Liver (tissue), 9 donors: Measurements from ENCODE around the gene LRPPRC. TPM values are rescaled to one million over a fixed set of nuclear protein-coding genes. Genes with fewer than 3 reads are reported as not detected.

Experiments
- DNase-seq: peaks from one replicate; pipeline ENCODE4 v3.0.0-alpha.2; 2017; ENCODE audit warnings: low spot score
- H3K27ac ChIP-seq, 2 donors: one replicate each; pipeline ENCODE4 v1.7.0; 2013; ENCODE audit warnings: inconsistent platforms in 2 of 2, low read length in 2 of 2, control low read depth in 1 of 2, low read depth in 1 of 2, mild to moderate bottlenecking in 1 of 2
- H3K27me3 ChIP-seq, 4 donors: one replicate each; pipeline versions ENCODE4 v1.6.1 to v1.7.0; 2013; ENCODE audit warnings: low read length in 3 of 4, inconsistent platforms in 1 of 4, mild to moderate bottlenecking in 1 of 4, moderate library complexity in 1 of 4; ENCODE audit not compliant: control insufficient read depth in 4 of 4, insufficient read depth in 4 of 4
- H3K36me3 ChIP-seq, 4 donors: one replicate each; pipeline versions ENCODE4 v1.6.1 to v1.7.0; 2013; ENCODE audit warnings: low read length in 3 of 4, mild to moderate bottlenecking in 3 of 4, low read depth in 1 of 4, moderate library complexity in 1 of 4; ENCODE audit not compliant: control insufficient read depth in 4 of 4, insufficient read depth in 3 of 4
- H3K4me1 ChIP-seq, 4 donors: one replicate each; pipeline versions ENCODE4 v1.6.1 to v1.7.0; 2013; ENCODE audit warnings: low read length in 3 of 4, mild to moderate bottlenecking in 3 of 4, moderate library complexity in 1 of 4; ENCODE audit not compliant: control insufficient read depth in 4 of 4, insufficient read depth in 4 of 4
- H3K4me3 ChIP-seq, 3 donors: one replicate each; pipeline versions ENCODE4 v1.6.1 to v1.7.0; 2013; ENCODE audit warnings: low read length in 3 of 3, control low read depth in 1 of 3, low read depth in 1 of 3, mild to moderate bottlenecking in 1 of 3
- H3K9ac ChIP-seq, 2 donors: one replicate each; pipeline ENCODE4 v1.7.0; 2013; ENCODE audit warnings: low read length in 2 of 2, mild to moderate bottlenecking in 2 of 2, moderate library complexity in 2 of 2, control low read depth in 1 of 2, low read depth in 1 of 2
- H3K9me3 ChIP-seq, 4 donors: one replicate each; pipeline versions ENCODE4 v1.6.1 to v1.7.0; 2013; ENCODE audit warnings: low read length in 3 of 4; ENCODE audit not compliant: control insufficient read depth in 4 of 4
- ATF3 ChIP-seq: IDR thresholded peaks from 2 replicates; pipeline ENCODE4 v1.6.1; 2016; ENCODE audit warnings: antibody characterized with exemption
- CTCF ChIP-seq: fragments of 150-350 bp; IDR thresholded peaks from 2 replicates; pipeline ENCODE4 v1.5.1; 2017; ENCODE audit warnings: improper control_type of control experiment, low read depth, low read length; ENCODE audit not compliant: missing input control
- EGR1 ChIP-seq, 2 donors: IDR thresholded peaks; 2 replicates each; pipeline ENCODE4 v1.6.1; 2016 to 2018; ENCODE audit warnings: antibody characterized with exemption in 2 of 2, low read depth in 2 of 2
- FOXA1 ChIP-seq: IDR thresholded peaks from 2 replicates; pipeline ENCODE4 v1.6.1; 2016; ENCODE audit warnings: antibody characterized with exemption
- GABPA ChIP-seq, 2 donors: IDR thresholded peaks in 1 of 2; conservative IDR thresholded peaks in 1 of 2; 2 replicates each; pipeline ENCODE4 v1.6.1; 2016; ENCODE audit warnings: antibody characterized with exemption in 2 of 2, mild to moderate bottlenecking in 1 of 2, moderate library complexity in 1 of 2
- HNF4A ChIP-seq, 2 donors: conservative IDR thresholded peaks; 2 replicates each; pipeline ENCODE4 v1.6.1; 2016; ENCODE audit warnings: antibody characterized with exemption in 2 of 2, mild to moderate bottlenecking in 2 of 2
- JUND ChIP-seq, 2 donors: IDR thresholded peaks; 2 replicates each; pipeline ENCODE4 v1.6.1; 2016; ENCODE audit warnings: antibody characterized with exemption in 2 of 2
- MAX ChIP-seq: IDR thresholded peaks from 2 replicates; pipeline ENCODE4 v1.6.1; 2016; ENCODE audit warnings: antibody characterized with exemption
- NR2F2 ChIP-seq: IDR thresholded peaks from 2 replicates; pipeline ENCODE4 v1.6.1; 2016; ENCODE audit warnings: antibody characterized with exemption
- RAD21 ChIP-seq, 2 donors: IDR thresholded peaks; 2 replicates each; pipeline ENCODE4 v1.6.1; 2016; ENCODE audit warnings: antibody characterized with exemption in 2 of 2, mild to moderate bottlenecking in 2 of 2
- REST ChIP-seq: IDR thresholded peaks from 2 replicates; pipeline ENCODE4 v1.6.1; 2016; ENCODE audit warnings: antibody characterized with exemption, mild to moderate bottlenecking
- RXRA ChIP-seq, 2 donors: IDR thresholded peaks; 2 replicates each; pipeline ENCODE4 v1.6.1; 2017 to 2018; ENCODE audit warnings: antibody characterized with exemption in 2 of 2, mild to moderate bottlenecking in 1 of 2
- SP1 ChIP-seq: IDR thresholded peaks from 2 replicates; pipeline ENCODE4 v1.6.1; 2018; ENCODE audit warnings: antibody characterized with exemption, mild to moderate bottlenecking
- TAF1 ChIP-seq: conservative IDR thresholded peaks from 2 replicates; pipeline ENCODE4 v1.6.1; 2016; ENCODE audit warnings: antibody characterized with exemption, mild to moderate bottlenecking
- YY1 ChIP-seq: IDR thresholded peaks from 2 replicates; pipeline ENCODE4 v1.6.1; 2016; ENCODE audit warnings: antibody characterized with exemption, mild to moderate bottlenecking
- WGBS: extraction: QIAGEN DNeasy Blood & Tissue Kit; methylation state at CpG from one replicate; pipeline ENCODE4 v1.1.7; 2013; 5-methylcytosine and 5-hydroxymethylcytosine counted together
- polyA plus RNA-seq, 2 donors: library from polyadenylated mRNA; stranded (reverse) in 1 of 2; unstranded in 1 of 2; fragments of 200-250 nt in 1 of 2; fragments of >200 nt in 1 of 2; fragmentation: Nextera tagmentation in 1 of 2; extraction: Ambion mirVana in 1 of 2; gene quantifications; one replicate each; pipeline versions ENCODE4 v1.2.1 to v1.2.3, GENCODE V29; 2013 to 2015
- total RNA-seq, 2 donors: library from RNA; depleted of rRNA; stranded (reverse); fragments of >200 nt; gene quantifications; one replicate each; pipeline ENCODE4 v1.2.3, GENCODE V29; 2014
- TF ChIP-seq, protein P1 (sequence below): IDR thresholded peaks from 2 replicates; pipeline ENCODE4 v1.6.1; 2016; ENCODE audit warnings: antibody characterized with exemption
- donor health status: healthy.
- donor health status: healthy.
- donor health status: healthy.
- donor health status: healthy.
- donor health status: healthy.

LRPPRC gene
- total and polyA plus RNA-seq, 4 donors: 24.5 to 62.3 (median 34.4) TPM

- peaks cover 9 to 28% (median 20%) of the 10 kb centered on the region in 4 donors for H3K4me1 ChIP-seq
- H3K36me3 ChIP-seq: peaks cover 0 to 11% (median 3%) of the 10 kb centered on the region in 4 donors
- no peak for DNase-seq
- no peaks in the 10 kb centered on the region for H3K27me3 ChIP-seq
- H3K27ac ChIP-seq: no peak overlapping the region
- no peak overlapping the region for H3K9ac ChIP-seq
- WGBS: 71% methylated on average over 5 of the region's 5 CpGs
- no peak for TF ChIP-seq TAF1
- TF ChIP-seq MAX: no peak
- TF ChIP-seq REST: no peak
- no peak for TF ChIP-seq EGR1 (IDR thresholded peaks at IDR 0.05; ENCODE audit: low read depth in 2 of 2)
- no peak for TF ChIP-seq YY1
- TF ChIP-seq GABPA (IDR thresholded peaks at IDR 0.05 in 1 of 2, conservative IDR thresholded peaks at IDR 0.05 in 1 of 2): no peak
- TF ChIP-seq SP1: no peak
- no peak for TF ChIP-seq HNF4A (conservative IDR thresholded peaks at IDR 0.05)
- TF ChIP-seq JUND (IDR thresholded peaks at IDR 0.05): no peak
- TF ChIP-seq, protein P1, sequence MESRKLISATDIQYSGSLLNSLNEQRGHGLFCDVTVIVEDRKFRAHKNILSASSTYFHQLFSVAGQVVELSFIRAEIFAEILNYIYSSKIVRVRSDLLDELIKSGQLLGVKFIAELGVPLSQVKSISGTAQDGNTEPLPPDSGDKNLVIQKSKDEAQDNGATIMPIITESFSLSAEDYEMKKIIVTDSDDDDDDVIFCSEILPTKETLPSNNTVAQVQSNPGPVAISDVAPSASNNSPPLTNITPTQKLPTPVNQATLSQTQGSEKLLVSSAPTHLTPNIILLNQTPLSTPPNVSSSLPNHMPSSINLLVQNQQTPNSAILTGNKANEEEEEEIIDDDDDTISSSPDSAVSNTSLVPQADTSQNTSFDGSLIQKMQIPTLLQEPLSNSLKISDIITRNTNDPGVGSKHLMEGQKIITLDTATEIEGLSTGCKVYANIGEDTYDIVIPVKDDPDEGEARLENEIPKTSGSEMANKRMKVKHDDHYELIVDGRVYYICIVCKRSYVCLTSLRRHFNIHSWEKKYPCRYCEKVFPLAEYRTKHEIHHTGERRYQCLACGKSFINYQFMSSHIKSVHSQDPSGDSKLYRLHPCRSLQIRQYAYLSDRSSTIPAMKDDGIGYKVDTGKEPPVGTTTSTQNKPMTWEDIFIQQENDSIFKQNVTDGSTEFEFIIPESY: no peak
- no peak for TF ChIP-seq FOXA1
- no peak for TF ChIP-seq ATF3
- no peak for TF ChIP-seq RXRA (IDR thresholded peaks at IDR 0.05)
- TF ChIP-seq CTCF: no peak
- TF ChIP-seq NR2F2: no peak
- H3K4me3 ChIP-seq: no peak overlapping the region
- no peaks in the 10 kb centered on the region for H3K9me3 ChIP-seq
Observed at GRCh38 chr2:43993437-43993836, 2.4 kb downstream of the LRPPRC start.

- Histone ChIP-seq H3K27ac (no peak overlapping the region), H3K36me3 (peaks cover 0 to 11% (median 4%) of the 10 kb centered on the region in 4 donors), H3K27me3 (no peaks in the 10 kb centered on the region), H3K9me3 (no peaks in the 10 kb centered on the region), H3K4me1 (peaks cover 6 to 19% (median 13%) of the 10 kb centered on the region in 4 donors), H3K9ac (no peak overlapping the region), H3K4me3 (no peak overlapping the region)
- WGBS: 87% methylated on average over 4 of the region's 4 CpGs
- TF ChIP-seq RAD21 (IDR thresholded peaks at IDR 0.05) (no peak), YY1 (no peak), ATF3 (no peak), MAX (no peak), FOXA1 (no peak)
- no peak for DNase-seq
Observed at GRCh38 chr2:43989545-43989944, 6.2 kb downstream of the LRPPRC start.
